Neural cell (in vitro differentiated cells): Measurements from ENCODE around the gene ATP1A1. TPM values are rescaled to one million over a fixed set of nuclear protein-coding genes. Genes with fewer than 3 reads are reported as not detected.

Experiments used
- H2AFZ ChIP-seq: fragments of 200-600, 300-800 bp; sonication (generic), shearing (Covaris generic); 2 replicates; pipeline ENCODE4 v1.6.0; 2014; ENCODE audit warnings: low read depth, mild to moderate bottlenecking, antibody characterized with exemption, low read length, moderate library complexity
- H3F3A ChIP-seq: fragments of 200-600 bp; shearing (Covaris generic); 2 replicates; pipeline ENCODE4 v1.6.1; 2016; ENCODE audit warnings: mild to moderate bottlenecking, moderate library complexity, mixed read lengths, antibody characterized with exemption, low read length; ENCODE audit not compliant: insufficient read depth, poor library complexity, severe bottlenecking
- H3K27ac ChIP-seq: fragments of 200-600, 300-800 bp; sonication (generic), shearing (Covaris generic); 2 replicates; pipeline ENCODE4 v1.5.1; 2014; ENCODE audit warnings: mild to moderate bottlenecking, low read length, moderate library complexity
- H3K27me3 ChIP-seq: fragments of 300-800, 200-600 bp; sonication (generic), shearing (Covaris generic); 2 replicates; pipeline ENCODE4 v1.6.0; 2014; ENCODE audit warnings: mild to moderate bottlenecking, low read depth, low read length, moderate library complexity; ENCODE audit not compliant: insufficient read depth
- H3K36me3 ChIP-seq: fragments of 300-800, 200-600 bp; sonication (generic), shearing (Covaris generic); 2 replicates; pipeline ENCODE4 v1.5.1; 2014; ENCODE audit warnings: mild to moderate bottlenecking, antibody characterized with exemption, low read length, moderate library complexity; ENCODE audit not compliant: insufficient read depth
- H3K4me2 ChIP-seq: fragments of 300-800, 200-600 bp; sonication (generic), shearing (Covaris generic); 2 replicates; pipeline ENCODE4 v1.6.0; 2014; ENCODE audit warnings: mild to moderate bottlenecking, low read length
- H3K4me3 ChIP-seq: fragments of 300-800, 200-600 bp; sonication (generic), shearing (Covaris generic); 2 replicates; pipeline ENCODE4 v1.5.1; 2014; ENCODE audit warnings: mild to moderate bottlenecking, low read length, moderate library complexity
- H3K79me2 ChIP-seq: fragments of 200-600 bp; shearing (Covaris generic); replicated peaks from 2 replicates; pipeline ENCODE4 v1.6.0; 2014; ENCODE audit warnings: mild to moderate bottlenecking, low read length, moderate library complexity; ENCODE audit not compliant: insufficient read depth
- H3K9ac ChIP-seq: fragments of 300-800, 200-600 bp; sonication (generic), shearing (Covaris generic); 2 replicates; pipeline ENCODE4 v1.6.1; 2016; ENCODE audit warnings: mild to moderate bottlenecking, low read length, mixed read lengths
- H3K9me2 ChIP-seq: fragments of 200-600 bp; shearing (Covaris generic); 2 replicates; pipeline ENCODE4 v1.6.1; 2016; ENCODE audit warnings: mild to moderate bottlenecking, low read length, mixed read lengths; ENCODE audit not compliant: insufficient read depth
- H3K9me3 ChIP-seq: fragments of 200-600, 300-800 bp; sonication (generic), shearing (Covaris generic); 2 replicates; pipeline ENCODE4 v1.6.1; 2016; ENCODE audit warnings: mild to moderate bottlenecking, mixed run types, low read length, moderate library complexity, mixed read lengths
- H4K20me1 ChIP-seq: fragments of 200-600 bp; shearing (Covaris generic); 2 replicates; pipeline ENCODE4 v1.6.1; 2016; ENCODE audit warnings: mild to moderate bottlenecking, mixed run types; ENCODE audit not compliant: insufficient read depth
- CTCF ChIP-seq: fragments of 450-650 bp; IDR thresholded peaks from 2 replicates; pipeline ENCODE4 v1.5.1; 2014; ENCODE audit warnings: antibody characterized with exemption, mild to moderate bottlenecking, moderate library complexity; ENCODE audit not compliant: poor library complexity, severe bottlenecking
- EP300 ChIP-seq: fragments of 450-650 bp; conservative IDR thresholded peaks from 2 replicates; pipeline ENCODE4 v1.6.1; 2014; ENCODE audit warnings: antibody characterized with exemption, mild to moderate bottlenecking, moderate library complexity; ENCODE audit not compliant: poor library complexity, severe bottlenecking
- EZH2 ChIP-seq: fragments of 200-600, 300-800 bp; shearing (Covaris generic), sonication (generic); IDR thresholded peaks from 2 replicates; pipeline ENCODE4 v1.6.1; 2014; ENCODE audit warnings: antibody characterized with exemption, low read length, borderline replicate concordance, mild to moderate bottlenecking; ENCODE audit not compliant: insufficient read depth, poor library complexity, severe bottlenecking
- MXI1 ChIP-seq: fragments of 450-650 bp; conservative IDR thresholded peaks from 2 replicates; pipeline ENCODE4 v1.6.1; 2014; ENCODE audit warnings: antibody characterized with exemption, mild to moderate bottlenecking; ENCODE audit not compliant: poor library complexity, severe bottlenecking
- POLR2AphosphoS5 ChIP-seq: IDR thresholded peaks from 2 replicates; pipeline ENCODE4 v1.6.1; 2012
- RAD21 ChIP-seq: fragments of 450-650 bp; conservative IDR thresholded peaks from 2 replicates; pipeline ENCODE4 v1.6.1; 2014; ENCODE audit warnings: antibody characterized with exemption, mild to moderate bottlenecking, moderate library complexity
- REST ChIP-seq: IDR thresholded peaks from 2 replicates; pipeline ENCODE4 v1.6.1; 2012; ENCODE audit warnings: borderline replicate concordance
- SMC3 ChIP-seq: fragments of 450-650 bp; conservative IDR thresholded peaks from 2 replicates; pipeline ENCODE4 v1.6.1; 2014; ENCODE audit warnings: antibody characterized with exemption, mild to moderate bottlenecking, moderate library complexity; ENCODE audit not compliant: poor library complexity
- TAF1 ChIP-seq: IDR thresholded peaks from 2 replicates; pipeline ENCODE4 v1.6.1; 2012; ENCODE audit warnings: low read depth
- polyA minus RNA-seq: library from RNA; depleted of rRNA, polyadenylated mRNA; stranded (reverse); fragments of >200 nt; gene quantifications from 2 replicates; pipeline ENCODE4 v1.2.3, GENCODE V29; 2014
- polyA plus RNA-seq: library from polyadenylated mRNA; depleted of rRNA; stranded (reverse); fragments of >200 nt; gene quantifications from 2 replicates; pipeline ENCODE4 v1.2.3, GENCODE V29; 2014

ATP1A1 gene
- 44.2 and 48.7 TPM in 2 replicates for polyA plus RNA-seq
- polyA minus RNA-seq = 73.2 and 82.5 TPM in 2 replicates

- Histone ChIP-seq H3K4me2 (peak within 1 kb of the TSS; percentile 91), H3F3A (no peaks in the 10 kb centered on the region), H3K79me2 (peaks cover 34% of the 10 kb centered on the region), H3K9me2 (no peaks in the 10 kb centered on the region), H3K4me3 (peak within 1 kb of the TSS; percentile 95), H3K9ac (peak within 1 kb of the TSS; percentile 92), H3K27ac (peak within 1 kb of the TSS; percentile 86), H3K27me3 (no peaks in the 10 kb centered on the region), H4K20me1 (no peaks in the 10 kb centered on the region), H3K36me3 (no peaks in the 10 kb centered on the region), H3K9me3 (no peaks in the 10 kb centered on the region), H2AFZ (peak within 1 kb of the TSS; percentile 99)
- peak; percentile 84 for TF ChIP-seq MXI1
- TF ChIP-seq TAF1 = peak; percentile 49
- no peak for TF ChIP-seq REST
- peak; percentile 36 for TF ChIP-seq RAD21
- TF ChIP-seq POLR2AphosphoS5 = peak; percentile 94
- no peak for TF ChIP-seq CTCF
- peak; percentile 53 for TF ChIP-seq SMC3
- no peak for TF ChIP-seq EZH2
- peak; percentile 59 for TF ChIP-seq EP300
Measured at GRCh38 chr1:116372651-116373430, at the start of gene ATP1A1. Gene ATP1A1, plus strand, starts transcription at chr1:116373244. Its CDS starts 268 bp downstream, at chr1:116373512.

- Histone ChIP-seq H3K4me3 (no peak overlapping the region), H3K9me2 (no peaks in the 10 kb centered on the region), H3K27ac (no peak overlapping the region), H2AFZ (no peak overlapping the region), H4K20me1 (no peaks in the 10 kb centered on the region), H3K4me2 (no peak overlapping the region), H3F3A (no peaks in the 10 kb centered on the region), H3K9me3 (no peaks in the 10 kb centered on the region), H3K79me2 (no peaks in the 10 kb centered on the region), H3K27me3 (no peaks in the 10 kb centered on the region), H3K9ac (no peak overlapping the region), H3K36me3 (no peaks in the 10 kb centered on the region)
- no peak for TF ChIP-seq TAF1
- TF ChIP-seq REST = no peak
- no peak for TF ChIP-seq MXI1
- TF ChIP-seq POLR2AphosphoS5 = no peak
- TF ChIP-seq CTCF = no peak
- no peak for TF ChIP-seq SMC3
- TF ChIP-seq RAD21 = no peak
- no peak for TF ChIP-seq EP300
- TF ChIP-seq EZH2 = no peak
Measured at GRCh38 chr1:116323491-116323890, 49.6 kb upstream of the ATP1A1 start.
